Activated CD4-positive, alpha-beta T cell treated with anti-CD3 and anti-CD28 coated beads, Interleukin-2, amount 50 U/mL, for 4 hours (primary cell): Measurements from ENCODE around the gene MAP3K7.

Experiments used
- DNase-seq, 2 experiments: peaks; one replicate each; pipeline ENCODE4 v3.0.0-alpha.2; 2020

MAP3K7 gene

DNA sequence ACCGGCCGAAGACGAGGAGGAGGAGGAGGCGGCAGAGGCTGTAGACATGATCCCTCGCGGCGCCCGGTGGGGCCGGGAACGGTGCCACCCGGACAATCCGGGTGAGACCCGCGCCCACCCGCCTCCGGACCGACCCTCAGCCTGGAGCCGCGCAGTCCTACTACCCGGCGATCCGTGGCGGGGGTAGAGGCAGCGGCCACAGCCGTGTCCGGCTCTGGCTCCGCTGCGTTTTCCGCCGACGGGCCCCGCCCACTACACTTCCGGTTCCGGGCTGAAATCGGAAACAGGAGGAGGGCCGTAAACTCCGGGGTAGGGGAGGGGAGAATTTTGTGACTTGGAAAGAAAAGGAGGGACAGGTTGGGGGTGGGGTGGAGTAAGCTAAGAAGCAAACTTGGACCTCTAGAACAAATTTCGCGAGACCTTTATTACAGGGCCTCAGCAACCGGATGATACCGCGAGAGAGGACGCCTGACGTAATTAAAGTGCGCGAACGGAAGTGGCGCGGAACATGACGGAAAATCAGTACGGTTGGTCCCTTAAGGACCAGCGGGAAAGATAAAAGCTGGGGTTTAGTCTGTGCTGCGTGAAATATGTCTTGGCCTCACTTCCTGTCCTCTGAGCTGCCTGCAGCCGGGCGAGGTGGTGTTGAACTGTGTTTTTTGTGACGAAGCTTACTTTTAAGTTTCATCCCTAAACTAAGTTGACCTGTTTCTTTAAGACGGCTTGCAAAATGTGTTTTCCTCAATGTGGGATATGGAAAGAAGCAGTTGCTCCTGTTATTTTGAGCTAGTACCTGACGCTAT lies at the start of gene MAP3K7:
MAP3K7 (minus strand) TSS at position 237 of the 803 bp plus-strand sequence; CDS start at position 48, 189 bp downstream.
- peak; percentile 92 to 94 for DNase-seq

DNA sequence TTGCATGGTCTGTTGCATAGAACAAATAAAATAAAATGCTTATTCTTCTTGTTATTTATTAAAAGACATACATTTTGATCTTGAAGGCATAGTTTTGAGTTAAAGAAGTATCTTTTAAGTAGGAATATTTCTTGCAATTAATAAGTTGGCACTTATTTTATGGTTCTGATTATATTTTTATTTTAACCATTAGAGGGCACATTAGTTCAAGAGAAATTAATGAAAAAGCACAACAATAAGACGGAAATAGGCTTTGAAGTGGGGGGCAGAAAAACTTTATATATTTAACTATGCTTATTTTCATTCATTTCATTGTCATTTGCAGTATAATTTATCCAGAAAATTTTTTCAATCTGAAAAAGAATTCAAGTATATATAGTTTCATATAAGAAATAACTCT lies 44.2 kb upstream of the MAP3K7 start:
- no peak for DNase-seq

DNA sequence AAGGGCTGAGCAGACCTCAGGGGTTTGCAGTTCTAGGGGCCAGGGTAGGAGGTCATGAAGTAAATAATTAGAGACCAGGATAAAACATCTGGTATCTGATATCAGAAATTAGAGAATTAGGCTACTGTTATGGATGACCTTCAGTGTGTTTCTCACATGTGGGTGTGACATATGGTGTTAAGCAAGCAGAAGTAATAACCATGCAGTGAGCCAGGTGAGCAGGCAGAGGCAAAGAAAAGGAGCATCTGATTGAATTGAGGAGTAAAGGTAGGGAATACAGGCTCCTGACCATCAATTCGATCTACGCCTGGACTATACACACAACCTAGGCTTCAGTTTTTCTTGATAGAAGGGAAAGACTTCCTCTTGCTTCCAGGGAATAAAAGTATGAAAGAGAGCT lies 34.7 kb upstream of the MAP3K7 start:
- DNase-seq = no peak

DNA sequence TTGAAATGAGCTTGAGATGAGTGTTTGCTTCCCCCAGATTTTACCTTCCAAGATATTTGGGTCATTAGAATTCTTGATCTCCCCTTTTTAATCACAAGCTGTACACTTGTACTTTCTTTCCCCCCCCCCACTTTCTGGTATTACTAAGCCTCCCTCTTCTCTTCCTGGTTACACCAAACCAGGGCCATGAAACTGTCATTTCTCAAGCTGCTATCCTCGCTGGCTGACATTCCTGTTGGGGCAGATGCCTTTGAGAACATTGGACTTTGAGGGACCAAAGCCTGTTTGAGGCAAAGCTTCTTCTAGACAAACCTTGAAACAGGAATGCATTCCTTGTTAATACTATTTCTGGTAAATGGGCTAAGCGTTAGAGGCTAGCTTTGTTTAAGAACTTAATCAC lies 32.3 kb upstream of the MAP3K7 start:
- no peak for DNase-seq

DNA sequence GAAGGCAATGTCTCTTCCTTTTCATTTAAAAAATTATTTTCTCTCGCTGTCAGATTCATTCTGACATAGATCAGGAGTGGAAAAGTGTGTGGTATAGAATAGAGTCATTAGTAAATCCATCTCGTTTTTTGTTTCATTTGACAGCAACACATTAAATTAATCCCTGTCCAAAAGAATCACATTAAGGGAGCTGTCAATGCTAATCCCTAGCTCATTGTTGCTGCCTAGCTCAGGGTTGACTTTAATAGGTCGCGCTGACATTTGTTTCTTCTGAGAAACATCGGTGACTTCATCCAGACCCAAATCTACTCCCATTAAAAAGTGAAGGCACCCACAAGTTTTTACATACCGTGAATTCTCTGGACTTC lies 25.4 kb upstream of the MAP3K7 start:
- no peak for DNase-seq

DNA sequence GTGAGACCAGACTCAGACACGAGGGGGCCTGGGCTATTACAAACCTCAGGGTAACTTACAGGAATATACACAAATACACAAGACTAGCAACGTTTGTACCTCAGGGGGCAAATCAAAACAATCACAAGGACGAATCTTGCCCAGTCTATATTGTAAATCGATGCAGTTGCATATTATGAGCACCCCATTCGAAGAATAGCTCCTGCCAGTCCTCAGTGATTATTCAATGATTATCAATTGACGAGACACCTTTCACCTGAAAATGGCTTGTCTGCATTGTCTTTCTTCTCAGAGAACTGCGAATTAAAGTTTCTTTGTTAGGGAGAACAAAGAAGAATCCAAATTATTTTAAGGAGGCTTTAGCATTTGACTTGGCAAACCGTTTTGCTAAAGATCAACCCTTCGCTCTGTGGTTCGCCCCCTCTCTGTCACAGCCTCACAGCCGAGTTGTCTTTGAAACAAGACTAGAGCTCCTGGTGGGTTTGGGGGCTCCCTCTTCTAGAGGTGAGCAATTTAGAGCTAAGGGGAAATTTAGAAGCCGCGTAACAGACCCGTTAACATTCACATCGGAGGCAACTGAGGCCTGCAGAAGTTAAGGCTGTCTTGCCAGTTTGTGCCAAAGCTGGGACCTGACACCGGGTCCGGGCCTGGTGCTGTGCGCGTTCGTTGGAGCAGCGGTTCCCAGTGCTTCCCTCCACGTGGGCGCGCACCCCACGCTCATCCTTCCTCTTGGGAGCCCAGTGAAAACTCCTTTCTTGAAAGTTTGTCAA lies 24.9 kb upstream of the MAP3K7 start:
- DNase-seq = no peak

DNA sequence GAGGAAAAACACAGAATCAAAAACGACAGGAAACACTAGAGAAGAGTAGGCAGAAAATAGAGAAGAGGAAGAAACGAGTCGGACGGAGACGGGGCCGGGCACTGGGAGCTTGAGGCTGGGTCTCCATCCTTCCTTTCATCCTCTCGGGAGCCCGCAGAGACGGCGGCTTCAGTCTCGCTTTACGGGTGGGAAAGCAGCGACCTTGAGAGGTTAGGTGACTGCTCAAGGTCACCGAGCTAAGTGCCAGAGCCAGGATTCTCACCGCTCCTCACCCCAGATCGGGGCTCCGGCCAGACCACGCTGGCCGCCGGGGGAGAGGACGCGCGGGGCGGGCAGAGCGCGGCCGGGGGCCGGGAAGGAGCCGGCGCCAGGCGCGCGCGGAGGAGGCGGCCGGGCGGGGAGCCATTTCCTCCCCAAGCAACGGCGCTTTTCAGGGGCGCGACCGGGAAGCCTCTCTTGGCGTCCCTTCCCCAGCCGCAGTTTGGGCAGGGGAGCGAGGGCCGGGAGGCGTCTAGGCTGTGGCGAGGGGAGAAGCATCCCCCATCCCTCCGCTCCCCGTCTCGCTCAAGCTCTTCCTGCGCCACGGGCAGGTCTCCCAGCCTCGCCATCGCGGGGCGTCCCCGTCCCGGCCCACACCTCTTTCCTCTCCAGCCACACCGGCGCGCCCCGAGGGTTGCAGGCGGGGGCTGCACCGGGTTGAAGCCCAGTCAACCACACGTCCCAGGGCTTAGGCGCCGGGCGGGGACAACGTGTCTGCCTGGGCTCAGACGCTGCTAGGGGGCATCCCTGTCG lies 24.1 kb upstream of the MAP3K7 start:
- DNase-seq = peak; percentile 6 to 7

DNA sequence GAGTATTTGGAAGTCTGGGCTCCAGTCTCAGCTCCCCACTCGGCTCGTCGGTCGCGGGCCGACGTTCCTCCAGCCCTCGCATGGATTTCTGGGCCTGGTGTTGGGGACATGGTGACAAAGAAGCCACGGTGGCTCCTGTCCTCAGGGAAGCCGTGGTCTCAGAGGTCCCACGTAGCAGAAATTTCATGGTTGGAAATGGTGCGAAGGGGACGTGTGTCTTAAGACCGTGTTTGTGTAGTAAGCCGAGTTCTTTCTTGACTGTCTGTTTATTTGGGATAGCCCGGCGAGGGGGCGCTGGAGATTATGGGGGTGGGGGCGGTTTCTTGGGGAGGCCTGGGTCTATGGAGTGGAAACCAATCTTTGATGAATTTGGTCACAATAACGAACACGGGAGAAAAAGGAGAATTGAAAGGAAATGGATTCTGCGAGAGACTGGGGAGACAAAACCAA lies 23.5 kb upstream of the MAP3K7 start:
- no peak for DNase-seq

DNA sequence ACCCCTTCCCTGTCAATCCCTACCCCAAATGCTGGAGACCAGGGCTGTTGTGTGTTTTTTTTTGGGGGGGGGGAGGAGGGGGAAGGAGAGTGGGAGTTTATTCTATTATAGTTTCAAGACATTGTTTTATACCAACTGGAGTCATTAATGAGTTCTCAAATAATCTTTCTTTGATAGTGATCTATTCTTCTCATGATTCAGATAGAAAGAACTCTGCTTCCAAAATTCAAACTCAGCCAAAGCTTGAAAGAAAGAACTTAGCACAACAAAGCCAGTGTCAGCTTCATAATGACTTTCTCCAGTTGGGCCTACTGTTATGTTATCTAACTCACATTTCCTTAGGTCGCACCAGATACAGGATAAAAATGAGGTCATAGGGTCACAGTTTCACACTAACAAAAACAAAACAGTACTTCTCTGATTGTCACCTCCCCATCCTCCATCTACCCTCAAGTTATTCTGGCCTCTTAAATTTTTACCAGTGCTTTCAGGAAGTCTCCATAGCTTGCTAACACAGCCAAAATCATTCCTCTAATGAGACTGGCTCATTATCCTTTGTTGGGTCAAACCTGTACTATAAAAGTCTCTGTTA lies 19.0 kb upstream of the MAP3K7 start:
- no peak for DNase-seq

DNA sequence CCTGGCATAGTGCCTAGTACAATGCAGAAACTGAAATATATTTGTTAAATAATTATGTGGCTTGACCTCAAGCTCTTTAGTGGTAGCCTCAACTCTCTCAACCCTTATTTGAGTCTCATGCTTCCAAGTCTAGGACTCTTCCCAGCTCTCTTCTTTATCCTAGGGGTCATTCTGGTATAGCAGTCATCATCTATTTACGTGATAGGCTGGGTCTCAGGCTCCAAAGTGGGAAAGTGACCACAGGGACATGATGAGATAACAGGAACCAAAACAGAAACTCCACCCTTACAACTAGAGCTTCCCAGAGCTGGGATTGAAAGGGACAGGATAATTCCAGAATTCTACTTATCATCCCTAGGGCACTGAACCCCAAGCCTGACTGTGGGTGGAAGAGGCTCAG lies 17.7 kb upstream of the MAP3K7 start:
- no peak for DNase-seq

DNA sequence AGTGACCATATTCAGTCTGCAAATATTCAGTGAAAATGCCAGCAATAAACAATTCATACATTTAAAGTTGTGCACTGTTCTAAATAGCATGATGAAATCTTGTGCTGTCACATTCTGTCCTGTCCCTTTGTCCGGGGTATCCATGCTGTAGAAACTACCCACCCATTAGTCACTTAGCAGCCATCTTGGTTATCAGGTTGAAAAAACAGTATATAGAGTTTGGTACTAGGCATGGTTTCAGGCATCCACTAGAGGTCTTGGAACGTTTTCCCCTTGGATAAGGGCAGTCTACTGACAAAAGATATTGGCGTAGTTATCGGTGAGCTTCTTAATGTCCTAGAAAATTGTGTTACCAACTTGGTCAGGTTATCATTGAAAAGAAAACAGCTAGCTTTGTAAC lies 12.3 kb upstream of the MAP3K7 start:
- DNase-seq = no peak

DNA sequence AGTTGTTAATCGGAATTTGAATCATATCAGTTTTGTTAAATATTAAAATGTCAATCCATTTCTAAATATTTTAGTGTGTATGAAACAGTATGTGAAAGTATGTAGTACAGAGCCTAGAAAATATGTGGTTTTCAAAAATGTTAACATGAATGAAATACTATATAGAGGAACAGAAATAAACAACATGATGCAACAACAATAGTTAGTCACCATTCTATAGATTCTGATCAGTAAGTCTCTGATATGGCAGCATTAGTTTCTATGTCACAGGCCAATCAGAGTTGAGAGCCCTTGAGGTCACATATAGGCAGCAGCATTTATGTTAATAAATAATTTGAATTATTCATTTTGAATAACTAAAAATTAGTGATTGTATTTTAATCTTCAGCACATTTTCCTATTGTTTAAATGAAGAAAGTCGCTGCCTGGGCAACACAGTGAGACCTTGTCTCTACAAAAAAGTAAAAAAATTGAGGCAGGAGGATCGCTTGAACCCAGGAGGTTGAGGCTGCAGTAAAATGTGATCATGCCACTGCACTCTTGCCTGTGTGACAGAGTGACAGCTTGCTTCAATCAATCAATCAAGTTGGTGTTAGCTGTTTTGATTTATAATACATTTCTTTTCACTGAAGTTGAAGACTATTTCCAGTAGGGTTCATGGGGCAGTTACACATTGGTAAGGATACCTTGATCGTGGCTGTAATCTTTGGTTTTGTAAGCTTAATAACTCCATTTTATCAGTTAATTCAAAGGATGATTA lies 11.5 kb upstream of the MAP3K7 start:
- no peak for DNase-seq

DNA sequence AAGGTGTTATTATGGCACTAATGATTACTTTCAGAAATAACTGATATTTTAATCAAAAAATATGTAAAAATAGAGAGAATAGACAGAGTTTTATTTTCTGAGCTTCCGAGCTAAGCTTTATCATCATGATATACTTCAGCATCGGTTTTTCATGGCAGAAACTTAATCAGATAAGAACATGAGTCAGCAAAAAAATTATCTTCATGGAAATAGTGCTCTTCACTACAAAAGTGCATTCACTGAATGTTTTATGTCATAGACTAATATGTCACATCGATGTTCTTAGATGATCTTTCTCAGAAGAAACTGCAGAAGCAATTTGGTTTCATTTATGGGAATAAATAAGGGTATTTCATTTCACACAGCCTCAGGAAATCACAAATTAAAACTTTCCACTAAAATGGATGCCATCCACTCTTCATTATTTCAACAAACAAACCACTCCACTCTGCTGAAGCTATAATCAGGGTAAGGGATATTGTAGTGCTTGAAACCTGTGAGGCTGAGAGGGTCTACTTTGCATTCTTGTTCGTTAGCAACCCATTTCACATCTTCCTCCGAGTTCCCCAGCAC lies 10.2 kb upstream of the MAP3K7 start:
- no peak for DNase-seq

DNA sequence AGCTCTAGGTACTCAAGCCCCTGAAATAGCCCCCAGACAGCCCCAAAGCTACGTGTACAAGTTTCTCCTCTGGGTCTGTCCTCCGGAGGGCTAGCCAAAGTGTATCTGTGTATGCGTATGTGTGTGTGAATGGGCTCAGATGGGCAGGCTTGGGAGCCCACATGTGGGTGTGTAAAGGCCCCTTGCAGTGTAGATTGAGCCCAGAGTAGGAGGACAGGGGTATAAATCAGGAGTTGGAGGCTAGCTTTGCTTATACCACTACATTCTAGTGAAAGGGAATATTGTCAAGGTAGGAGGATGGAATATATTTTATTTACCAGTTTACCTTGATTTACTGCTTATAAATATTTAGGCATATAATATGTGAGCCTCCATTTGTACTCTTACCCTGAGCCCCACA lies 9.0 kb upstream of the MAP3K7 start:
- no peak for DNase-seq

DNA sequence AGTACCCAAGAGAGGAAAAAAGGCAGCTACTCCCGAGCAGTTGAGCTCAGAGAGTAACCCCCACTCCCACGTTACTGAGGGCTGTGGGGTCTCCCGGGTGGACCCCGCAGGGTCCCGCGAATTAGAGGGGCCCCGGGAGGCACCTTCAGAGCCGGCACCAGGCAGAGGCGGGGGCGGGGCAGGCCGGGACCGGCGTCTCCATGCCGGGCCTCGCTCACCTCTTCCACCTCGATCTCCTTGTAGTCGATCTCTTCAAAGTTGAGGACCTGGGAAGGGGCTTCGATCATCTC lies 381 bp downstream of the MAP3K7 start:
- peak; percentile 26 to 27 for DNase-seq

DNA sequence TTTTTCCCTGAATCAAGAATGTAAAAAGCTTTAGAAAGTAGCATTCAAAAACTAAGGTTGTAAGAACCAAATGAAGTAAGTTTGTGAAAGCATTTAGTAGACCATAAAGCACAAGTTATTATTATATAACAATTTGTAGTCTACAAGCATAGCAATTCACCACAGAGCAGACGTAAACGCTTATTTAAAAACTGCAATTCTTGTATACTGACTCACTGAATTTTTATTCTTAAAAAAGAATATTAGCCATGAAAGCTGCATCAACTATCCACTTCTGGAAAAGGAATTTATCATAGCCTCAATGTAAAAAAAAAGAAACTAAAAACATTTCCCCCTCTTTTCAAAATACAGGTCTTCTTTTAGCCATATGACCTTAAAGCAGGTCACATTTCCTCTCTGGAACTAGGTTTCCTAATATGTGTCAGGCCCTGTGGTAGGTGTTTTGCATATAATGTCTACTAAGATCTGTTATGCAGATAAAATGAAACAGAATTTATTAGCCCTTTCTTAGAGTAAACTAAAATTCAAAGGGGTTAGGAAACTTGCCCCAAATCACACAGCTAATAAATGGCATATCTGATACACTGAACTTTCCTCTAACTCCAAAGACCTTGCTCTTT lies 2.1 kb downstream of the MAP3K7 start:
- DNase-seq = no peak

DNA sequence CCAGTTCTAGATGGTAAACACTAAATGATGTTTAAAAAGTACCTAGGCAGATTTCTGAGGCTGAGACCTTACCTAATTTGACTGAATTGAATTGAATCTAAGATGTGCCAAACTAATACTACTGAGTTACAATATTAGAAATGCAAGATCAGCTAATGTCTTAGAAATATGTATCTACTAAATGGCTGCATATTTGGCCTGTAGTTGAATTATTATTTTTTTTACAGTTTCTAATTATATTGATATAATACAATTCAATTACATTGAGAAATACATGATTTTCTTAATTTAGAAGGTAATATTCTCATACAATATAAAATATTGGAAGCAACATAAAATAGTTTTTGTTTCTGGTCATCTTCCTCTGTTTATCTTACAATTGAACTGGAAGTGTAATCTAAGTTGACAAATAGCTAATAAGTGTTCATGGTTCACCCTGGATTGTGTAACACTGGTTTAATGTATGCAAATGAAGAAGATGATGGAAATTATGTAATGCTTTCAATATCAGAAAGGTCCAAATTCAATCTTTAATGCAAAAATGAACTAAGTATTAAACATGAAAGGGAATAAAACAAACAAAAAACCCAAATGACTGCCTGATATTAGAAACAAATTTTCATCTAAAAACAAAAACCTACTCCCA lies 2.9 kb downstream of the MAP3K7 start:
- DNase-seq = no peak

DNA sequence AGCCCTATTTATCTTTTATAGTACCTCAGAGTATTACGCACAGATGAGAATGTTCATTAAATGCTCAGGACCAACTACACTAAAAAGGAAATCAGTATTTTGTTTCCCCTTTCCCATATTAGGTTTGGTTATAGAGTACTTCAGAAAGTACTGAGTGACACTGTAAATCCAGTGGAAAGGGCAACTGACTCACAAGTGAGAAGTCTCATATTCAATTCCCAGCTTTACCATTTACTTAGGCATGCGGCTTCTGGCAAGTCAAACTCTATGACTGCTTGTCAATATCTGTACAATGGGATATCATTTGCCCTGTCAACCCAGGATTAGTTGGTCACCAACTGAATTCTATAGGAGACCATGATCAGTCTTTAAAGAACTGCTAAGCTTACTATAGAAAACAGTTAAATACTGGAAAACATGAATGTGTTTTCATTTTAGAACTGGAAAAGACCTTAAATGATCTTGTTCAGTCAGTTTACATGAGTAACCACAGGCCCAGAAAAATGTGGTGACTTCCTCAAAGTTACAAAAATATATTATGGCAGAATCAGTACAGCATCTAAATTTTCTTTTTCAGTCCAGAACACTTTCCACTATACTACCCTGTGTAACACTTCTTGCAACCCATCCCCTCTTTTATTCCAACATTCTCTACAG lies 3.6 kb downstream of the MAP3K7 start:
- DNase-seq = no peak

DNA sequence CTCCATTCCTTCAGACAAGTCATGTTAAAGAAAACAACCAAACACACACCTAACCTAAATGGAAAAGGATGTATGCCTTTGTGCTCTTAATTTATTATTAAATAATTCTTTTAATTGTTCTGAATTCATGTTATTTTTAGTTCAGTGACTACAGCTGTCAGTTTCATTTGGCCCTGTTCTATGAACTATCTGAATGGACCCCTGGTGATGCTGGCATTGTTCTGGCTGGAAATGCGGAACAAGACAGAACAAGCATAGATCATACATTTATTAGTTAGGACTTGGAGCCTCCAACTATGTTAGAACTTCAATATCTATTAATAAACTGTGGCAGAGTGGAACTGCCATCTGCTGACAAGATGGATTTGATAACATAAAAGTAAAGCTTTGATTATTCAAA lies 5.7 kb downstream of the MAP3K7 start:
- DNase-seq = no peak

DNA sequence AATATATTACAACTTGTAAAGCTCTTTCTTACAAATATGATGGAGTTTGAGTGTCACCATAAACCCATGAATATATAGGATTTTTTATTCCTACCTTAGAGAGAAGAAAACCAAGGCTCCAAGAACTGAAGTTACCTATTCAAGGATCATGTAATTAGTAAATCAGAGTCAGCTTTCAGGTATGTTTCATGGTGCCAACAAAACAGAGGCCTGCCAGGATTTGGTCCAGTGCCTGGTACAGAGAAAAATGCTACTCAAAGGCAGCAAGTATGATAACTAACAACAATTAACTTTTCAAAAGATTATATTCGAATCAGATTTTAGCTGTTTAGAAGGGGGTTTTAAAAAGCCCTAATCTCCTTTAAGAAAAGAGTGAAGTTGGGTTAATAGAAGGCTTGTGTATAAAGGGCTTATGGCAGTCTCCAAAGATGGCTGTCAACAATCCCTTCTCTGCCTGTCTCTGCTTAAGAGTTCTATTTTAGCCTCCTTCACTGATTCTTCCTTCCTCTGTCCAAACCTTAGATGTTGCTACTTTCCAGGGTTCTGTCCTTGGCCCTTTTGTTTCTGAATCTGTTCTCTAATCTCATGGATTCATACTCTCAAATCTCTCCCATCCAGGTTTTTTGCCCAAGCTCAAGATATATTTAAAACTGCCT lies 7.8 kb downstream of the MAP3K7 start:
- no peak for DNase-seq
